Loucy (cell line): ENCODE measurements around the gene PRF1.

Experiments used
- EZH2phosphoT487 ChIP-seq: fragments of 200-600 bp; IDR thresholded peaks from 2 replicates; pipeline ENCODE4 v1.6.1; 2018; ENCODE audit warnings: antibody characterized with exemption, mild to moderate bottlenecking, moderate library complexity, borderline replicate concordance
- TF ChIP-seq, protein P1 (sequence below): fragments of 200-600 bp; sonication (generic); conservative IDR thresholded peaks from 2 replicates; pipeline ENCODE4 v1.5.1; 2014; ENCODE audit warnings: mild to moderate bottlenecking, antibody characterized with exemption, low read length

DNA sequence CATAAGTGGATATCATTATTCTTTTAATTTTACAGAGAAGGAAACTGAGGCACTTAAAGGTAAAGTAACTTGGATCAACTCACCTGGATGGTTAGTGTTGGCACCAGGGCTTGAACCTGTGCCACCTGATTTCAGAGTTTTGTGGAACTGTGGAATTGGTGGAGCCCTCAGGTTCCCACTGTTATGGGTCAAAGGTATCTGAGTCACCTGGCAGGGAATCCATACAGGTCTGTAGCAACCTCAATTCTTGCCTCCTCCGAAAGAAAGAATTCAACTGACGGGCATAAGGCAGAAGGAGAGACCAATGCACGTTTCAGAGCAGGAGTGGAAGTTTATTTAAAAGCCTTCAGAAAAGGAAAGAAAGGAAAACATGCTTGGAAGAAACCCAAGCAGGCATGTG, 44.5 kb upstream of the PRF1 start:
- TF ChIP-seq, protein P1, sequence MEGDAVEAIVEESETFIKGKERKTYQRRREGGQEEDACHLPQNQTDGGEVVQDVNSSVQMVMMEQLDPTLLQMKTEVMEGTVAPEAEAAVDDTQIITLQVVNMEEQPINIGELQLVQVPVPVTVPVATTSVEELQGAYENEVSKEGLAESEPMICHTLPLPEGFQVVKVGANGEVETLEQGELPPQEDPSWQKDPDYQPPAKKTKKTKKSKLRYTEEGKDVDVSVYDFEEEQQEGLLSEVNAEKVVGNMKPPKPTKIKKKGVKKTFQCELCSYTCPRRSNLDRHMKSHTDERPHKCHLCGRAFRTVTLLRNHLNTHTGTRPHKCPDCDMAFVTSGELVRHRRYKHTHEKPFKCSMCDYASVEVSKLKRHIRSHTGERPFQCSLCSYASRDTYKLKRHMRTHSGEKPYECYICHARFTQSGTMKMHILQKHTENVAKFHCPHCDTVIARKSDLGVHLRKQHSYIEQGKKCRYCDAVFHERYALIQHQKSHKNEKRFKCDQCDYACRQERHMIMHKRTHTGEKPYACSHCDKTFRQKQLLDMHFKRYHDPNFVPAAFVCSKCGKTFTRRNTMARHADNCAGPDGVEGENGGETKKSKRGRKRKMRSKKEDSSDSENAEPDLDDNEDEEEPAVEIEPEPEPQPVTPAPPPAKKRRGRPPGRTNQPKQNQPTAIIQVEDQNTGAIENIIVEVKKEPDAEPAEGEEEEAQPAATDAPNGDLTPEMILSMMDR, result no peak
- no peak for TF ChIP-seq EZH2phosphoT487
